Measurements from ENCODE around the gene TRIM69. TPM values are rescaled to one million over a fixed set of nuclear protein-coding genes. Genes with fewer than 3 reads are reported as not detected.
"Not testable (repeated sequence)": the region's sequence is repeated elsewhere in the genome, so short reads cannot be mapped to it uniquely, and the experiment has no call there.

TRIM69 gene
- total RNA-seq, 1 experiment from 2014 or later: 61.0 TPM

GRCh38 chr15:44718180-44718926 is 18.0 kb upstream of the TRIM69 start:
- no peak for DNase-seq (ENCODE audit: low spot score)
- Histone ChIP-seq H3K27ac (ENCODE audit: low read depth, low read length, poor library complexity, severe bottlenecking) (peak overlapping the region; percentile 27), H3K27me3 (replicated peaks; ENCODE audit: insufficient read depth, low read depth, low read length, poor library complexity) (no peaks in the 10 kb centered on the region), H3K4me1 (ENCODE audit: insufficient read depth, low read length, poor library complexity, severe bottlenecking) (peaks cover 33% of the 10 kb centered on the region), H3K4me3 (ENCODE audit: low read depth, low read length, poor library complexity, severe bottlenecking) (no peak overlapping the region), H3K9me3 (ENCODE audit: low read depth, low read length, poor library complexity, severe bottlenecking) (no peaks in the 10 kb centered on the region), H3K36me3 (ENCODE audit: insufficient read depth, low read length, poor library complexity, severe bottlenecking) (peaks cover 52% of the 10 kb centered on the region)
- ChIA-PET POLR2A (ENCODE audit: low non-redundant PET) (no interaction called here), CTCF (no interaction called here)
- no peak for TF ChIP-seq CTCF (conservative IDR thresholded peaks at IDR 0.05; ENCODE audit: low read depth, low read length)
- TF ChIP-seq EZH2 (IDR thresholded peaks at IDR 0.05; ENCODE audit: borderline replicate concordance, low read depth, low read length, poor library complexity, severe bottlenecking): no peak
- BruUV-seq (replicated peaks): no TSS peak
- intact Hi-C loops (cut with micrococcal nuclease; ENCODE audit: unreplicated experiment): no loop called here

GRCh38 chr15:44718927-44719292 is 17.4 kb upstream of the TRIM69 start:
- POLR2A ChIA-PET (ENCODE audit: low non-redundant PET): no interaction called here
- CTCF ChIA-PET: no interaction called here
- Histone ChIP-seq H3K27me3 (replicated peaks; ENCODE audit: insufficient read depth, low read depth, low read length, poor library complexity) (no peaks in the 10 kb centered on the region), H3K9me3 (ENCODE audit: low read depth, low read length, poor library complexity, severe bottlenecking) (no peaks in the 10 kb centered on the region), H3K36me3 (ENCODE audit: insufficient read depth, low read length, poor library complexity, severe bottlenecking) (peaks cover 51% of the 10 kb centered on the region), H3K4me1 (ENCODE audit: insufficient read depth, low read length, poor library complexity, severe bottlenecking) (peaks cover 27% of the 10 kb centered on the region), H3K27ac (ENCODE audit: low read depth, low read length, poor library complexity, severe bottlenecking) (peak overlapping the region; percentile 27), H3K4me3 (ENCODE audit: low read depth, low read length, poor library complexity, severe bottlenecking) (no peak overlapping the region)
- intact Hi-C loops (cut with micrococcal nuclease; ENCODE audit: unreplicated experiment): no loop called here
- no peak for TF ChIP-seq EZH2 (IDR thresholded peaks at IDR 0.05; ENCODE audit: borderline replicate concordance, low read depth, low read length, poor library complexity, severe bottlenecking)
- no peak for TF ChIP-seq CTCF (conservative IDR thresholded peaks at IDR 0.05; ENCODE audit: low read depth, low read length)
- no peak for DNase-seq (ENCODE audit: low spot score)
- BruUV-seq (replicated peaks): no TSS peak

- Histone ChIP-seq H3K36me3 (ENCODE audit: insufficient read depth, low read length, poor library complexity, severe bottlenecking) (peaks cover 47% of the 10 kb centered on the region), H3K4me1 (ENCODE audit: insufficient read depth, low read length, poor library complexity, severe bottlenecking) (peaks cover 22% of the 10 kb centered on the region), H3K27ac (ENCODE audit: low read depth, low read length, poor library complexity, severe bottlenecking) (peak overlapping the region; percentile 27), H3K4me3 (ENCODE audit: low read depth, low read length, poor library complexity, severe bottlenecking) (no peak overlapping the region), H3K9me3 (ENCODE audit: low read depth, low read length, poor library complexity, severe bottlenecking) (no peaks in the 10 kb centered on the region), H3K27me3 (replicated peaks; ENCODE audit: insufficient read depth, low read depth, low read length, poor library complexity) (no peaks in the 10 kb centered on the region)
- CTCF ChIA-PET: no interaction called here
- TF ChIP-seq CTCF (conservative IDR thresholded peaks at IDR 0.05; ENCODE audit: low read depth, low read length) (no peak), EZH2 (IDR thresholded peaks at IDR 0.05; ENCODE audit: borderline replicate concordance, low read depth, low read length, poor library complexity, severe bottlenecking) (no peak)
- DNase-seq (ENCODE audit: low spot score): no peak
- no TSS peak for BruUV-seq (replicated peaks)
- POLR2A ChIA-PET (ENCODE audit: low non-redundant PET): no interaction called here
- intact Hi-C loops (cut with micrococcal nuclease; ENCODE audit: unreplicated experiment): no loop called here
These were observed 16.9 kb upstream of the TRIM69 start for GRCh38 chr15:44719293-44719999.

- DNase-seq (ENCODE audit: low spot score); H3K27ac ChIP-seq (ENCODE audit: low read depth, low read length, poor library complexity, severe bottlenecking); POLR2A ChIA-PET (ENCODE audit: low non-redundant PET); BruUV-seq (replicated peaks); CTCF ChIA-PET; H3K27me3 ChIP-seq (replicated peaks; ENCODE audit: insufficient read depth, low read depth, low read length, poor library complexity); H3K9me3 ChIP-seq (ENCODE audit: low read depth, low read length, poor library complexity, severe bottlenecking); H3K4me3 ChIP-seq (ENCODE audit: low read depth, low read length, poor library complexity, severe bottlenecking): not testable (repeated sequence)
- Histone ChIP-seq H3K36me3 (ENCODE audit: insufficient read depth, low read length, poor library complexity, severe bottlenecking) (peaks cover 41% of the 10 kb centered on the region), H3K4me1 (ENCODE audit: insufficient read depth, low read length, poor library complexity, severe bottlenecking) (peaks cover 16% of the 10 kb centered on the region)
- intact Hi-C loops (cut with micrococcal nuclease; ENCODE audit: unreplicated experiment): loop anchor here (10.0 kb wide), 2 partner anchors 295 to 305 kb away; partner anchors contain the start of genes CTDSPL2 and SORD
These were observed 16.3 kb upstream of the TRIM69 start for GRCh38 chr15:44720000-44720435.
